HG03571 (cell line): ENCODE results near the gene LRIT2.
"Not testable (repeated sequence)": the region's sequence is repeated elsewhere in the genome, so short reads cannot be mapped to it uniquely, and the experiment has no call there.

Source experiments
- ATAC-seq: cut with Tn5 transposase; IDR thresholded peaks from one replicate; pipeline ENCODE4 v1.9.1; 2021; ENCODE audit not compliant: unreplicated experiment

The LRIT2 gene

GRCh38 chr10:84185526-84186175 lies 39.7 kb downstream of the LRIT2 start:
- ATAC-seq, result no peak

GRCh38 chr10:84184517-84184916 lies 40.8 kb downstream of the LRIT2 start:
- ATAC-seq, result no peak

GRCh38 chr10:84181631-84182030 lies 43.7 kb downstream of the LRIT2 start:
- ATAC-seq, result no peak

GRCh38 chr10:84180386-84180785 lies 45.0 kb downstream of the LRIT2 start:
- not testable (repeated sequence) for ATAC-seq

GRCh38 chr10:84179059-84179710 lies 46.2 kb downstream of the LRIT2 start:
- ATAC-seq, result peak; percentile 89

GRCh38 chr10:84178160-84178609 lies 47.2 kb downstream of the LRIT2 start:
- ATAC-seq, result no peak

GRCh38 chr10:84177541-84178141 lies 47.7 kb downstream of the LRIT2 start:
- ATAC-seq, result peak; percentile 40

GRCh38 chr10:84176836-84177474 lies 48.4 kb downstream of the LRIT2 start:
- ATAC-seq, result no peak

- no peak for ATAC-seq
Measured at GRCh38 chr10:84176351-84176750, 49.0 kb downstream of the LRIT2 start.

- ATAC-seq, result no peak
Measured at GRCh38 chr10:84175436-84175835, 49.9 kb downstream of the LRIT2 start.

GRCh38 chr10:84173501-84173929 lies 51.8 kb downstream of the LRIT2 start, which contains the start of gene GPR15LG:
Gene GPR15LG, plus strand, starts transcription at chr10:84173801. Its CDS starts 51 bp downstream, at chr10:84173852.
- peak; percentile 66 for ATAC-seq

- peak; percentile 47 for ATAC-seq
Measured at GRCh38 chr10:84172467-84173356, 52.6 kb downstream of the LRIT2 start.

GRCh38 chr10:84171700-84172466 lies 53.5 kb downstream of the LRIT2 start:
- peak; percentile 35 for ATAC-seq

- not testable (repeated sequence) for ATAC-seq
Measured at GRCh38 chr10:84171237-84171636, 54.1 kb downstream of the LRIT2 start.
